HCT116 (cell line): ENCODE results near the gene C1GALT1C1L.

Source experiments
- CEBPB ChIP-seq: IDR thresholded peaks from 2 replicates; pipeline ENCODE4 v1.6.1; 2012; ENCODE audit warnings: low read depth
- EZH2phosphoT487 ChIP-seq: fragments of 200-600 bp; IDR thresholded peaks from 2 replicates; pipeline ENCODE4 v1.6.1; 2018; ENCODE audit warnings: antibody characterized with exemption, borderline replicate concordance
- POLR2AphosphoS5 ChIP-seq: IDR thresholded peaks from 2 replicates; pipeline ENCODE4 v1.6.1; 2011; ENCODE audit warnings: mild to moderate bottlenecking, low read depth, low read length, moderate library complexity
- RAD21 ChIP-seq: IDR thresholded peaks from 2 replicates; pipeline ENCODE4 v1.6.1; 2012; ENCODE audit warnings: low read depth, mild to moderate bottlenecking
- SIN3A ChIP-seq: IDR thresholded peaks from 2 replicates; pipeline ENCODE4 v1.6.1; 2012; ENCODE audit warnings: low read depth
- TF ChIP-seq, protein P1 (sequence below), 3 experiments: fragments of 200-600 bp in 1 of 3; sonication (generic) in 1 of 3; IDR thresholded peaks in 2 of 3; conservative IDR thresholded peaks in 1 of 3; 2 replicates each; pipeline ENCODE4 v1.5.1; 2012 to 2017; ENCODE audit warnings: low read depth in 2 of 3, low read length in 2 of 3, antibody characterized with exemption in 1 of 3, borderline replicate concordance in 1 of 3, control low read depth in 1 of 3, mild to moderate bottlenecking in 1 of 3, mixed read lengths in 1 of 3, mixed run types in 1 of 3, moderate library complexity in 1 of 3; ENCODE audit not compliant: insufficient read depth in 1 of 3
- TF ChIP-seq, protein P2 (sequence below): IDR thresholded peaks from 2 replicates; pipeline ENCODE4 v1.6.1; 2011; ENCODE audit warnings: mild to moderate bottlenecking, low read length, moderate library complexity; ENCODE audit not compliant: insufficient replicate concordance; ENCODE audit errors: extremely low read depth

GRCh38 chr2:43714164-43714563, 37.9 kb upstream of the C1GALT1C1L start:
- TF ChIP-seq, protein P1, sequence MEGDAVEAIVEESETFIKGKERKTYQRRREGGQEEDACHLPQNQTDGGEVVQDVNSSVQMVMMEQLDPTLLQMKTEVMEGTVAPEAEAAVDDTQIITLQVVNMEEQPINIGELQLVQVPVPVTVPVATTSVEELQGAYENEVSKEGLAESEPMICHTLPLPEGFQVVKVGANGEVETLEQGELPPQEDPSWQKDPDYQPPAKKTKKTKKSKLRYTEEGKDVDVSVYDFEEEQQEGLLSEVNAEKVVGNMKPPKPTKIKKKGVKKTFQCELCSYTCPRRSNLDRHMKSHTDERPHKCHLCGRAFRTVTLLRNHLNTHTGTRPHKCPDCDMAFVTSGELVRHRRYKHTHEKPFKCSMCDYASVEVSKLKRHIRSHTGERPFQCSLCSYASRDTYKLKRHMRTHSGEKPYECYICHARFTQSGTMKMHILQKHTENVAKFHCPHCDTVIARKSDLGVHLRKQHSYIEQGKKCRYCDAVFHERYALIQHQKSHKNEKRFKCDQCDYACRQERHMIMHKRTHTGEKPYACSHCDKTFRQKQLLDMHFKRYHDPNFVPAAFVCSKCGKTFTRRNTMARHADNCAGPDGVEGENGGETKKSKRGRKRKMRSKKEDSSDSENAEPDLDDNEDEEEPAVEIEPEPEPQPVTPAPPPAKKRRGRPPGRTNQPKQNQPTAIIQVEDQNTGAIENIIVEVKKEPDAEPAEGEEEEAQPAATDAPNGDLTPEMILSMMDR (IDR thresholded peaks at IDR 0.05 in 2 of 3, conservative IDR thresholded peaks at IDR 0.05 in 1 of 3; ENCODE audit: borderline replicate concordance in 1 of 3, insufficient read depth in 1 of 3, low read depth in 2 of 3, low read length in 2 of 3), result no peak
- TF ChIP-seq, protein P2, sequence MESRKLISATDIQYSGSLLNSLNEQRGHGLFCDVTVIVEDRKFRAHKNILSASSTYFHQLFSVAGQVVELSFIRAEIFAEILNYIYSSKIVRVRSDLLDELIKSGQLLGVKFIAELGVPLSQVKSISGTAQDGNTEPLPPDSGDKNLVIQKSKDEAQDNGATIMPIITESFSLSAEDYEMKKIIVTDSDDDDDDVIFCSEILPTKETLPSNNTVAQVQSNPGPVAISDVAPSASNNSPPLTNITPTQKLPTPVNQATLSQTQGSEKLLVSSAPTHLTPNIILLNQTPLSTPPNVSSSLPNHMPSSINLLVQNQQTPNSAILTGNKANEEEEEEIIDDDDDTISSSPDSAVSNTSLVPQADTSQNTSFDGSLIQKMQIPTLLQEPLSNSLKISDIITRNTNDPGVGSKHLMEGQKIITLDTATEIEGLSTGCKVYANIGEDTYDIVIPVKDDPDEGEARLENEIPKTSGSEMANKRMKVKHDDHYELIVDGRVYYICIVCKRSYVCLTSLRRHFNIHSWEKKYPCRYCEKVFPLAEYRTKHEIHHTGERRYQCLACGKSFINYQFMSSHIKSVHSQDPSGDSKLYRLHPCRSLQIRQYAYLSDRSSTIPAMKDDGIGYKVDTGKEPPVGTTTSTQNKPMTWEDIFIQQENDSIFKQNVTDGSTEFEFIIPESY, result no peak
- TF ChIP-seq SIN3A, result no peak
- no peak for TF ChIP-seq POLR2AphosphoS5
- TF ChIP-seq RAD21, result no peak
- no peak for TF ChIP-seq CEBPB
- TF ChIP-seq EZH2phosphoT487, result no peak
